Esophagus squamous epithelium (tissue), 4 donors: ENCODE measurements around the gene PDK4.

Experiments
- CTCF ChIP-seq, 6 experiments: fragments of 450-650 bp in 4 of 6; fragments of 200-600 bp in 2 of 6; sonication (generic) in 2 of 6; IDR thresholded peaks; one replicate each; pipeline ENCODE4 v1.5.1; 2016 to 2019; ENCODE audit warnings: antibody characterized with exemption in 6 of 6, mild to moderate bottlenecking in 4 of 6, moderate library complexity in 4 of 6
- POLR2A ChIP-seq, 4 donors: fragments of 450-650 bp; IDR thresholded peaks; one replicate each; pipeline ENCODE4 v1.6.1; 2017; ENCODE audit warnings: antibody characterized with exemption in 4 of 4, mild to moderate bottlenecking in 4 of 4, moderate library complexity in 3 of 4

DNA sequence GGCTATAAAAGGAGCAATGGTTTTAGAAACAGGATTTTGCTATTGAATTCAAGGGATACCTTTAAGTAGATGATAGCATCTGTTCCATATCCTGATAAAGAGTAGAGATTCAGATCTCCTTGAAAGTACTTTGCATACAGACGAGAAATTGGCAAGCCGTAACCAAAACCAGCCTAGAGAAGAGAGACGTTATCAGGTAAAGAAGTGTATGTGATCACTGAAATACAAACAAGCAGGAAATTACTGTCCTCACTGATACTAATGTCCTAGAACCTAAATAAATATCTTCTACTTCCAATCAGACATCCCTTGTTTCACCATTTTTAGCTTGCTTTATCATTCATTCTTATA lies 9.4 kb downstream of the PDK4 start:
- TF ChIP-seq CTCF (IDR thresholded peaks at IDR 0.05) (no peak), POLR2A (IDR thresholded peaks at IDR 0.05) (no peak)
